ENCODE data around the gene FBLN2. TPM values are rescaled to one million over a fixed set of nuclear protein-coding genes. Genes with fewer than 3 reads are reported as not detected.

FBLN2 gene
- total RNA-seq, 1 donor from 2014 or later: 94.3 TPM

DNA sequence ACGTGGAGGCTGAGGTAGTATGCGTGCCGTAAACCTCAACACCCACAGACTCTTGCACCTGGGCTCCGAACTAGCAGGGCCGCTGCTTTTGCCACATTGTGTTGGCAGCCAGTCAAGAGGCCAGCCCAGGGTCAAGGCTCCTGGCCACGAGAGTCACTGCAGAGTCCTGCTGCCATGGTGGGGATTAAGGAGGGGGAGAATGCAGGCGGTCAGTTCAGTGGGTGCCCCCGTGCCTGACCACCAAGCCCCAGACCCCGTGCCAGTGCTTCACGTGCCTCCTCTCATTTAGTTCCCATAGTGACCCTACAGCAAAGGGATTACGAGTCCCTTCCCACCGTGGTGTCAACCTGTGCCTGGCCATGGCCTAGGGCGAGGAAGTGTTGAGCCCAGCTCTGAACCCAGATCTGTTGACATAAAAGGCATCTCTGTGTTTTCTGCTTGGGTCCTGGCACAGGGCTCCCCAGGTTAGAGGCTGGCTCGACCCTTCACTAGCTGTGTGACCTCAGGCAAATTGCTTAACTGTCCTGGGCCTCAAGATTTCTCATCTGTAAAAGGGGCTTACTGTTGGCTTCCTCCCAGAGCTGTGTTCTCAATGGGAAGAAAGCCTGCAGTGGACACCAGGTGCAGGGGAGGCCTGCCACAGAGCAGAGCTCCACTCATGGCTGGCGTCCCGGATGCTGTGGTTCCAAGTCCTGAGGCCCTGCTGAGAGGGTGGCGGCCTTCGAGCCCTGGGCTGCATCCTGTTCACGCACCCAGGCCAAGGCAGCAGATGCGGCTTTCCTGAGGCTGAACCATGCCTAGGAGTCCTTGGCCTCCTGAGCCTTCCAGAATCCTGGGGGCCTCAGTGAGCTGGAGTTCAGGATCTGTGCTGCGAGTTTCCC, 32.8 kb downstream of the FBLN2 start:
- no peaks in the 10 kb centered on the region for H3K27me3 ChIP-seq
- H3K9me3 ChIP-seq: no peaks in the 10 kb centered on the region
- H3K4me3 ChIP-seq: no peak overlapping the region
- H3K36me3 ChIP-seq: no peaks in the 10 kb centered on the region
- H3K27ac ChIP-seq: peak overlapping the region; percentile 68
- no peak for DNase-seq (ENCODE audit: extremely low spot score in 2 of 2)
- peaks cover 49% of the 10 kb centered on the region for H3K4me1 ChIP-seq
- intact Hi-C loops (cut with DNase I): no loop called here
- no peak for TF ChIP-seq POLR2AphosphoS5 (IDR thresholded peaks at IDR 0.05; ENCODE audit: insufficient read depth in 1 of 2, low read depth in 1 of 2)
- TF ChIP-seq, protein P1, sequence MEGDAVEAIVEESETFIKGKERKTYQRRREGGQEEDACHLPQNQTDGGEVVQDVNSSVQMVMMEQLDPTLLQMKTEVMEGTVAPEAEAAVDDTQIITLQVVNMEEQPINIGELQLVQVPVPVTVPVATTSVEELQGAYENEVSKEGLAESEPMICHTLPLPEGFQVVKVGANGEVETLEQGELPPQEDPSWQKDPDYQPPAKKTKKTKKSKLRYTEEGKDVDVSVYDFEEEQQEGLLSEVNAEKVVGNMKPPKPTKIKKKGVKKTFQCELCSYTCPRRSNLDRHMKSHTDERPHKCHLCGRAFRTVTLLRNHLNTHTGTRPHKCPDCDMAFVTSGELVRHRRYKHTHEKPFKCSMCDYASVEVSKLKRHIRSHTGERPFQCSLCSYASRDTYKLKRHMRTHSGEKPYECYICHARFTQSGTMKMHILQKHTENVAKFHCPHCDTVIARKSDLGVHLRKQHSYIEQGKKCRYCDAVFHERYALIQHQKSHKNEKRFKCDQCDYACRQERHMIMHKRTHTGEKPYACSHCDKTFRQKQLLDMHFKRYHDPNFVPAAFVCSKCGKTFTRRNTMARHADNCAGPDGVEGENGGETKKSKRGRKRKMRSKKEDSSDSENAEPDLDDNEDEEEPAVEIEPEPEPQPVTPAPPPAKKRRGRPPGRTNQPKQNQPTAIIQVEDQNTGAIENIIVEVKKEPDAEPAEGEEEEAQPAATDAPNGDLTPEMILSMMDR (IDR thresholded peaks at IDR 0.05): no peak
- no peak for TF ChIP-seq POLR2A (IDR thresholded peaks at IDR 0.05)

DNA sequence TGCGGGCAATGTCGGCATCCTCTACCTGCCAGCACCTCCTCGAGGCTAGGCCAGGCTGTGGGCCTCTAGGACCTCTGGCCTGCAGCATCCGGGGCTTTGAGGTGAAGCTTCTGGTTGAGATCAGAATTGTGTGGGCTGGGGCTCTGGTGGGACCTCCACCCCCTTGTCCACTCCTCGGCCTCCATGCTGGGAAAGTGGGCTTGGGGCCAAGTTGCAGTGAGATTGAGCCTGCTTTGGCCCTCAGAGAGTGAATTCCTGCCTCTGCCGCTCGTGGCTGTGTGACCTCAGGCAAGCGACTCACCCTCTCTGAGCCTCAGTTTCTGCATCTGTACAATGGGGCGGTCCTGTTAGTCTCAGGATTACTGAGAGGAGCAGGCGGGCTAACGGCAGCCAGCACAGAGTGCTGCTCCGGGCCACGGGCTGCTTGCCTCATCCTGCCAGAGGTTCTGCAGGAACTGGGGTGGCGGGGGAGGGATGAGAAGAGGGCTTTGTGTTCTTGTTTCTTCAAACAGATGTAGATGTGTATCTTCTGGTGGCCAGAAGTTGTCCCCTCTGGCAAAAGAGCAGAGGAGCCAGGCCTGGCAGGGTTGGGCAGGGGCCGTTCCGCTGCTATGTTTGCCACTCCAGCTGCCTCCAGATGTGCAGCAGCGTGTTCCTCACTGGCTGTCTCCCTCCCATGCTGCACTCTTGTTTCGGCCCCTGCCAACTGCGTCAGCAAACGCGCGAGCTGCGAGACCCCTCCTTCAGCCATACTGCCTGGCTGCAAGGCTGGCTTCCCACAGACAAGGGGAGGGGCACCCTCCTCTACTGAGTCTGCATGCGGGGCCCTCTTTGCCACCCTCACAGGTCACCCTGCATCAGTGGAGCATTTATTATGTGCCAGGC, 33.7 kb downstream of the FBLN2 start:
- TF ChIP-seq POLR2AphosphoS5 (IDR thresholded peaks at IDR 0.05; ENCODE audit: insufficient read depth in 1 of 2, low read depth in 1 of 2): peak in 1 of 2 donors; percentile 44
- TF ChIP-seq POLR2A (IDR thresholded peaks at IDR 0.05): no peak
- H3K4me3 ChIP-seq: no peak overlapping the region
- intact Hi-C loops (cut with DNase I): no loop called here
- peak overlapping the region; percentile 68 for H3K27ac ChIP-seq
- no peaks in the 10 kb centered on the region for H3K9me3 ChIP-seq
- no peaks in the 10 kb centered on the region for H3K27me3 ChIP-seq
- no peak for DNase-seq (ENCODE audit: extremely low spot score in 2 of 2)
- H3K36me3 ChIP-seq: no peaks in the 10 kb centered on the region
- H3K4me1 ChIP-seq: peaks cover 49% of the 10 kb centered on the region

DNA sequence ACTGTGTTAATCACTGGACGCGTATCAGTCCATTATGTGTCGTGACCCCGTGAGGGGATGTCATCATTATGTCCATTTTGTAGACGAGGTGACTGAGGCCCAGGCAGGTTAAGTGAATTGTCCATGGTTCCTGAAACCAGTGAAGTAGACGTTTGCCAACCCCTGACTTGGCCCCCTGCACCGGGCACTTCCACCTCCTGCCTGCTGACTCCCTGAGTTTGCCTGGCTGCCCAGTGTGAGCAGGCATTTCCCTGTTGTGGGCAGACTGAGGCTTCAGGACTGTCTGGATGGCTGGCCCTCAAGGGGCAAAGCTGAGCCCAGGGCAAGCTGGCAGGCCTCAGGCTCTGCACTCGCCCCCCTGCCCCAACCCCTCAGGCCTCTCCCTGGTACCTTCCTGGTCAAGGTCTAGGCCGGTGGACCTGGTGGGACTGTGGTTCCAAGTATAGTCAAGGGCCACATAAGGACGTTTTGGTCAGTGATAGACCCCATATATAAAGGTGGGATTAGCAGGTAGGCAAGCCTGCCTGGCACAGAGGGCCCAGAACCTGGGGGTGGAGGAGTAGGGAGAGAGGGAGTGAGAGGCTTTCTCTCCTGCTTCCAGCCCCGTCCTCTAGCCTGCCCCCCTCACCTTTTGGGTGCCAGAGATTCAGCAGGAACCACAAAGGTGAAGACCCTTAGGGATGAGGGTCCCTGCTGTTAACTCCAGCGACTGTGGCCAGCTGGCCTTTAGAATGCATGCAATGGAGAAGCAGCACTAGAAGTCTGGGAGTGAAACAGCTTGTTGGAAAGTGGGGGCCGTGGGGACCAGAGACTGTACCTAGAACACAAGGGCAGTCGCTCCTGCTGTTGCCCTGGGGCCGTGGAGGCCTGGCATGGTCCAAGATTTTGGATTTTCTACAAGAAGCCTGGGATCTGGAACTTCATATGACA, 34.6 kb downstream of the FBLN2 start:
- intact Hi-C loops (cut with DNase I): no loop called here
- Histone ChIP-seq H3K27me3 (no peaks in the 10 kb centered on the region), H3K4me3 (no peak overlapping the region), H3K36me3 (no peaks in the 10 kb centered on the region), H3K9me3 (no peaks in the 10 kb centered on the region), H3K4me1 (peaks cover 49% of the 10 kb centered on the region), H3K27ac (peak overlapping the region; percentile 68)
- DNase-seq (ENCODE audit: extremely low spot score in 2 of 2): no peak
- no peak for TF ChIP-seq POLR2AphosphoS5 (IDR thresholded peaks at IDR 0.05; ENCODE audit: insufficient read depth in 1 of 2, low read depth in 1 of 2)
- no peak for TF ChIP-seq POLR2A (IDR thresholded peaks at IDR 0.05)
- TF ChIP-seq, protein P1 (IDR thresholded peaks at IDR 0.05): no peak

DNA sequence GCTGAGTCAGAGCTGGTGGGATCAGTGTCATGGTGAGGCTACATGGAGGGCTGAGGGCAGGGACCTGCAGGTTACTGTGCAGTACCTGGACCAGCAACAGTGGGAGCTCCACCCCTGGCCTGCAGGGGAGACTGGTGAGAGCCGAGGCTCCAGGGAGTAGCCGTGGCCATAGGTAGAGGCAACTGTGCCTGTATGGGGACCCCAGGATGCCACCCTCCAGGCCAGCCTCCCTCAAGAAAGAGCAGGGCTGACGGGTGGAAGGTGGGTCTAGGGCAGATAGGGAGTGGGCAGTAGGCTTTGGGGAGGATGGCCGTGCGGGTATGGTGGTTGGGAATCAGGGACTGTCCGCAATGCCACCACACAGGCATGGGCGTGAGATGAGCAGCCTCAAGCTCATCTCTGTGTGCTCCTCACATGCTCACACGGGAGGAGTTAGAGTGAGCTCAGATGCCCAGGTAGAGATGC, 35.5 kb downstream of the FBLN2 start:
- H3K9me3 ChIP-seq: no peaks in the 10 kb centered on the region
- H3K4me3 ChIP-seq: no peak overlapping the region
- intact Hi-C loops (cut with DNase I): no loop called here
- H3K27ac ChIP-seq: no peak overlapping the region
- H3K27me3 ChIP-seq: no peaks in the 10 kb centered on the region
- peaks cover 46% of the 10 kb centered on the region for H3K4me1 ChIP-seq
- H3K36me3 ChIP-seq: no peaks in the 10 kb centered on the region
- DNase-seq (ENCODE audit: extremely low spot score in 2 of 2): no peak
- TF ChIP-seq POLR2AphosphoS5 (IDR thresholded peaks at IDR 0.05; ENCODE audit: insufficient read depth in 1 of 2, low read depth in 1 of 2): no peak
- no peak for TF ChIP-seq POLR2A (IDR thresholded peaks at IDR 0.05)
- TF ChIP-seq, protein P1 (IDR thresholded peaks at IDR 0.05): no peak

All from vagina (tissue), 2 donors.